ENCODE data around the gene PSMD2.

The PSMD2 gene

DNA sequence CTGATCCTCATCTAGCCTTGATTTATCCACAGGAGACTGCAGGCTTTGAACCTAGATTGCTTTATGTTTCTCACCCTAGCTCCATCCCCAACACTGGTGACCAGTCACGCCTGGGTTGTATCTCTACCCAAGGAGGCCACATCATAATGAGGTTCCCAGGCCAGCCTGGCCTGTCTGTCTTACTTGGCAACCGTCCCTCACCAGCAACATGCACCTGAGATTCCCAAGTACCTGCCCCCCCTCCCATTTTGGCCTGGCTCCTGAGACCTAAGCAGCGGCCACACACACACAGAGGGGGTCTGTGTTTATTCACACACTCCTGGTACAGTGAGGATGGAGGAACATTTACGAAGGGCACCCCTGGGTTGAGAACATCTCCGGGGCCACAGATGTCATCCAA lies 40.1 kb upstream of the PSMD2 start:
- no peak for DNase-seq (ENCODE audit: low spot score)
- in situ Hi-C loops (cut with MboI; ENCODE audit: low sequenced_read_pairs, unreplicated experiment), result no loop called here
- TF ChIP-seq, protein P1, sequence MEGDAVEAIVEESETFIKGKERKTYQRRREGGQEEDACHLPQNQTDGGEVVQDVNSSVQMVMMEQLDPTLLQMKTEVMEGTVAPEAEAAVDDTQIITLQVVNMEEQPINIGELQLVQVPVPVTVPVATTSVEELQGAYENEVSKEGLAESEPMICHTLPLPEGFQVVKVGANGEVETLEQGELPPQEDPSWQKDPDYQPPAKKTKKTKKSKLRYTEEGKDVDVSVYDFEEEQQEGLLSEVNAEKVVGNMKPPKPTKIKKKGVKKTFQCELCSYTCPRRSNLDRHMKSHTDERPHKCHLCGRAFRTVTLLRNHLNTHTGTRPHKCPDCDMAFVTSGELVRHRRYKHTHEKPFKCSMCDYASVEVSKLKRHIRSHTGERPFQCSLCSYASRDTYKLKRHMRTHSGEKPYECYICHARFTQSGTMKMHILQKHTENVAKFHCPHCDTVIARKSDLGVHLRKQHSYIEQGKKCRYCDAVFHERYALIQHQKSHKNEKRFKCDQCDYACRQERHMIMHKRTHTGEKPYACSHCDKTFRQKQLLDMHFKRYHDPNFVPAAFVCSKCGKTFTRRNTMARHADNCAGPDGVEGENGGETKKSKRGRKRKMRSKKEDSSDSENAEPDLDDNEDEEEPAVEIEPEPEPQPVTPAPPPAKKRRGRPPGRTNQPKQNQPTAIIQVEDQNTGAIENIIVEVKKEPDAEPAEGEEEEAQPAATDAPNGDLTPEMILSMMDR (IDR thresholded peaks at IDR 0.05; ENCODE audit: borderline replicate concordance, control extremely low read depth, extremely low read depth, insufficient read depth, missing control alignments), result no peak

DNA sequence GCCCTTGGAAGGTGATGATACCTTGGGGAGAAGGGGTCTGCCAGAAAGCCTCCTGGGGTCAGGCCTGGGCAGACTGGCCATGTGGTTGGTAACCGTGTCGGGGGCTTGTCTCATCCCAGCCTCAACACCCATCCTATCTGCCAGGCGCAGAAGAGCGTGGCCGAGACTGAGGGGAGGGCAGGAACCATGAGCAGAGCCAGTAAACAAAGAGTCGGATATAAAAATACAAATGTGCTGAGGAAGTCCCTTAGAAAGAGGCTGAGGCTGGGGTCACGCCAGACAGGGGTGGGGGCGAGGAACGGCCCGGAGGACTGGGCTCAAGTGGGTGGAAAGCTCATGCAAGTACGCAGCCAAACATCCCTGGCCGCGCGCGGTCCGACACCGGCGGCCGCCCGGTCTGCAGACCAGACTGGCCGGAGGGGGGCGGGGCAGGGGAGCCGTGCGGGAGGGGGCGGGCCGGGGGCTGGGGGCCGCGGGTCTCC lies 39.6 kb upstream of the PSMD2 start:
- TF ChIP-seq, protein P1 (IDR thresholded peaks at IDR 0.05; ENCODE audit: borderline replicate concordance, control extremely low read depth, extremely low read depth, insufficient read depth, missing control alignments), result no peak
- DNase-seq (ENCODE audit: low spot score), result no peak
- in situ Hi-C loops (cut with MboI; ENCODE audit: low sequenced_read_pairs, unreplicated experiment), result no loop called here

DNA sequence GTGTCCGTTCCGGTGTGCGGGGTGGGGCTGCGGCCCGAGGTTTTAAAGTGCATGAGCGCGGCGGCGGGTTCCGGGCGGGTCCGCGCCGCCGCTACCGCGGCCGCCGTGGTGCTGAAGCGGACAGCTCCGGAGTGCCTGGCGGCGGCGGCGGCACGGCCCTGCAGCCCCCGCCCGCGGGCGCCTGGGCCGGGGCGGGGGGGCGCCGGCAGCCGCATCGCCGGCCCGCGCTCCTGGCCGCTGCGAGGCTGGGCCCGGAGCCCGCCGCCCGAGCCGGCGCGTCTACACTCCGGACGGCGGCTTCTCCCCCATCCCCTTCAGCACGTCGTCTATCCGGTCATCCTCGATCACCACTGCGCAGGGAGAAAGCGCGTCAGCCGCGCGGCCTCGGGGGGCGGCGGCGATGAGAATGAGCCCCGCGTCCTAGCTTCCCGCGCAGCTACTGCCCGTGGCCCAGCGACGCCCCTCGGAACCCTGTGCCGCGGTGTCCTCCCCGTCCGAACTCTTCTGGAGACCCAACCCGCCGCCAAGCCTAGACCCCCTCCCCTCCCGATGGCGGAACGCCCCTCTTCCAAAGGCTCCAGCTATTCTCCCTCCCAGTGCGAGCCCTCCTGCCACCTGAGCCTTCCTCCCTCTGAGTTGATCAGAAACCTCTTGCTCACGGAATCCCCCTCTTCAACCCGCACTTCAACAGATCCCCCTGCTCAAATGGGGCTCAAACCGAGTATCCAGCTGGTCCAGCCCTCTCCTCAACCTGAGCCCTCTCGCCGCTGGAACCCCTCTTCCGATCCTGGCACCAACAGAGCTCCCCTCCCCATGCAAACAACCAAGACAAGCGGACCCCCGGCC lies 38.9 kb upstream of the PSMD2 start:
- DNase-seq (ENCODE audit: low spot score), result peak; percentile 82
- TF ChIP-seq, protein P1 (IDR thresholded peaks at IDR 0.05; ENCODE audit: borderline replicate concordance, control extremely low read depth, extremely low read depth, insufficient read depth, missing control alignments), result no peak
- in situ Hi-C loops (cut with MboI; ENCODE audit: low sequenced_read_pairs, unreplicated experiment), result no loop called here

DNA sequence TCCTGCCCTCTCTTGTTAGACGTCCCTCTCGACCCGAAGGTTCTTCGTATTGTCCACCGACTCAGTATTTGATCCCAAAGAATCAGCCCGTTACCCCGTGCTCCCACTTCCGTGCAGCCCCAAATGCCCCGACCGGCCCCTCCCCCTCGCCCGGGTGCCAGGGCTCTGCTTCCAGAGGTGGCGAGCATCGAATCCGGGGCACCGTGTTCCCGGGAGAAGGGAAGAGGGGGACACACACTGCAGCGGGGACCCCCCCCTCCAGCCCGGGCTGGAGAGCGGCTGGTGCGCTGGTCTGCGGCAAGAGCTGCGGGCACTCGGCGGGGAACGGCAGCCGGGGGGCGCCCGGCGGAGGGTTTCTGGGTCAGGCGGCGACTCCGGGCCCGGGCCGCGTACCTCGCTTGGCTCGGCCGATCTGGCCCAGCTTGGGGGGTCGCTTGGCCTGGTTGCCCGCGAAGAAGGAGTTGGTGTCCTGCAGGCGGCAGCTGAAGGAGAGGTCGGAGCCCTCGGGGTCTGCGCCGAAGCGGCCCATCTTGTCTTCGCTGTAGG lies 38.2 kb upstream of the PSMD2 start:
- in situ Hi-C loops (cut with MboI; ENCODE audit: low sequenced_read_pairs, unreplicated experiment), result no loop called here
- DNase-seq (ENCODE audit: low spot score), result no peak
- TF ChIP-seq, protein P1 (IDR thresholded peaks at IDR 0.05; ENCODE audit: borderline replicate concordance, control extremely low read depth, extremely low read depth, insufficient read depth, missing control alignments), result no peak

DNA sequence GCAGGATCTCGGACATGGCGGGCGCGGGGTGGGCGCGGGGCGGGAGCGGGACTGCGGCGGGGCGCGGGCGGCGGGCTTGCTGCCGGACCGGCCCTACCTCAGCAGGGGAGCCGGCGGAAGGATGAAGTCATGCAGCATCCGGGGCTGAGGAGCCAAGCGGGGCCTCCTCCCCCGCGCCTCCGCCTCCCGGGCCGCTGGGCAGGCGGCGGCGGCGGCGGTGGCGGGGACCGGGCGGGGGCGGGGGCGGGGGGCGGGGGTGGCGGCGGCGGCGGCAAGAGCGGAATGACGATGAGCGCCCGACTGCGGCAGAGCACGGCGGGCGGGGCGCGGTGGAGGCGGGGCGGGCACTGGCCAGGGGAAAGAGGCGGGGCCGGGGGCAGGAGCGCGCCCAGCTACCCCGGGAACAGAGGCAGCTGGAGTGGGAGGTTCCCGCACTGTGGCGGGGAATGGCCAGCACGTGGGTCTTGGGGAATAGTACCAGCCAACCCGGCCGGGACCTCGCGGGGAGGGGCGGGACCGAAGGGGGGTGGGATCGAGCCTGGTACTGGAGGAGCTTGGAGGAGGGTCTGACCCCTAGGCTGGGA lies 37.7 kb upstream of the PSMD2 start, which contains the start of gene CAMK2N2:
CAMK2N2 (minus strand) TSS at position 284 of the 584 bp plus-strand sequence; CDS start at position 16, 268 bp downstream.
- in situ Hi-C loops (cut with MboI; ENCODE audit: low sequenced_read_pairs, unreplicated experiment), result no loop called here
- peak; percentile 86 for DNase-seq (ENCODE audit: low spot score)
- TF ChIP-seq, protein P1 (IDR thresholded peaks at IDR 0.05; ENCODE audit: borderline replicate concordance, control extremely low read depth, extremely low read depth, insufficient read depth, missing control alignments), result no peak

DNA sequence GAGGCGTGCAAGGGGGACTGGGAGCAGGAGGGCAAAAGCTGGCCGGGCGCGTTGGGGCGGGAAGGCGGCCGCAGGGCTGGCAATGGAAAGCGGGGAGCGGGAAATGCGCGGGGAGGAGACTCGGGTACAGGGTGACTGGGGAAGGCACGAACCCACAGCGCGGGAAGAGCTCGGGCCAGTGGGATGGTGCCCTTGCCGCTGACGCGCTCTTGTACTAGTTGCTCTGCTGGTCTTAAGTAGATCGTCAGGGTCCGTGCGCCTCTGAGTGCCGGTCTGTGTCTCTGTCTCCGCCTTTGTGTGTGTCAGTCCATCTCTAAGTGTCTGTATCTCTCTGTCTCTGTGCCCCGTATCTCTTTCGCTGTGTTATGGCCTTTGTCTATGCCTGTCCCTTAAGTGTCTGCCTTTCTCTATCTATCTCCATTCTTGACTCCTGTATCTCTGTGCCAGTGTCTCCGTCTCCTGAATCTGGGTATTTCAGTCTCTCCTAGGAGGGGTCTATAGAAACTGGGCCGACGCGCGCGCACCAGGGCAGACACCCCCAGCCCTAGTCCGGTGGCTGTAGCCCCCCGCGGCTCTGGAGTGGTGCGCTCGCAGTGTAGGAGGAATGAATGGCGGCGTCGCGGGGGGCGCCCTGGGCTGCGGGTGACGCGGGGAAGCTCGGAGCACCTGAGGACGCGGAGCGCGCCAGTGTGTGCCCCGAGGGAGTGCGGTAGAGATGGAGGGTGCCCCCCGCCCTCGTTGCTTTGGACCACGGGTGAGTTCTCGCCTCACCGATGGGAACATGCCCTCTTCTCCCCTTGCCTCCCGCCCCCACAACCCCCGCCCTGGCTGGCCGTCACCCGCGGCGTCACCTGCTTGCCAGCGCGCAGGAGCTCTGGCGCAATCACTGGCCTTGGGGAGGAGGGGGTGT lies 36.9 kb upstream of the PSMD2 start:
- TF ChIP-seq, protein P1 (IDR thresholded peaks at IDR 0.05; ENCODE audit: borderline replicate concordance, control extremely low read depth, extremely low read depth, insufficient read depth, missing control alignments), result no peak
- in situ Hi-C loops (cut with MboI; ENCODE audit: low sequenced_read_pairs, unreplicated experiment), result no loop called here
- DNase-seq (ENCODE audit: low spot score), result peak; percentile 58
